IMR-90 (cell line): ENCODE measurements around the gene DCP1A. TPM values are rescaled to one million over a fixed set of nuclear protein-coding genes. Genes with fewer than 3 reads are reported as not detected.

Source experiments
- ATAC-seq: fragments of 200-7000 bp; cut with Tn5 transposase; 2 replicates; pipeline ENCODE4 v1.9.1; 2020; ENCODE audit warnings: low read depth, mild to moderate bottlenecking, moderate library complexity
- BruUV-seq: library from RNA; stranded (reverse); fragments of 400-500 nt; replicated peaks from 2 replicates; lab custom pipeline; 2021; lab: Mats Ljungman, UMichigan
- CTCF ChIA-PET: fragments of 300-600 bp; formaldehyde crosslinking; extraction: SDS; loops from one replicate; lab custom pipeline; 2021; ENCODE audit warnings: antibody characterized with exemption; lab: Yijun Ruan, JAX
- POLR2A ChIA-PET: fragments of 300-600 bp; sonication (Branson Sonifier 250); formaldehyde crosslinking; loops from one replicate; lab custom pipeline; 2022; ENCODE audit warnings: antibody characterized with exemption; ENCODE audit not compliant: unreplicated experiment; lab: Charles Lee
- DNase-seq: peaks from one replicate; pipeline ENCODE4 v3.0.0; 2013
- H2AFZ ChIP-seq: replicated peaks from 2 replicates; pipeline ENCODE3; 2013; ENCODE audit warnings: low read length, mild to moderate bottlenecking; ENCODE audit not compliant: poor library complexity
- H2AK5ac ChIP-seq: 2 replicates; pipeline ENCODE4 v1.6.1; 2013; ENCODE audit warnings: low read depth, low read length, inconsistent platforms
- H2AK9ac ChIP-seq: replicated peaks from 2 replicates; pipeline ENCODE3; 2013; ENCODE audit warnings: mild to moderate bottlenecking, low read depth, low read length, moderate library complexity; ENCODE audit not compliant: poor library complexity
- H2BK120ac ChIP-seq: 2 replicates; pipeline ENCODE4 v1.6.1; 2013; ENCODE audit warnings: low read depth, low read length, inconsistent platforms
- H2BK15ac ChIP-seq: 3 replicates; pipeline ENCODE4 v1.6.1; 2013; ENCODE audit warnings: low read depth, low read length, inconsistent platforms
- H2BK20ac ChIP-seq: 2 replicates; pipeline ENCODE4 v1.6.1; 2013; ENCODE audit warnings: low read depth, mild to moderate bottlenecking, inconsistent platforms, low read length, moderate library complexity
- H2BK5ac ChIP-seq: 2 replicates; pipeline ENCODE4 v1.6.1; 2013; ENCODE audit warnings: mild to moderate bottlenecking, low read depth, low read length, inconsistent platforms; ENCODE audit not compliant: poor library complexity, severe bottlenecking
- H3K14ac ChIP-seq: replicated peaks from 2 replicates; pipeline ENCODE4 v1.6.1; 2013; ENCODE audit warnings: low read depth, low read length, inconsistent platforms
- H3K18ac ChIP-seq: 2 replicates; pipeline ENCODE4 v1.6.1; 2013; ENCODE audit warnings: low read depth, low read length, control low read depth
- H3K23ac ChIP-seq: 2 replicates; pipeline ENCODE4 v1.6.1; 2013; ENCODE audit warnings: low read depth, low read length, inconsistent platforms
- H3K27ac ChIP-seq: 2 replicates; pipeline ENCODE4 v1.5.1; 2013; ENCODE audit warnings: mild to moderate bottlenecking, control low read depth, low read length; ENCODE audit not compliant: insufficient read depth
- H3K27me3 ChIP-seq: 2 replicates; pipeline ENCODE4 v1.6.1; 2013; ENCODE audit warnings: low read length; ENCODE audit not compliant: control insufficient read depth, insufficient read depth
- H3K36me3 ChIP-seq: 2 replicates; pipeline ENCODE4 v1.6.1; 2013; ENCODE audit warnings: low read length, mixed read lengths; ENCODE audit not compliant: control insufficient read depth, insufficient read depth
- H3K4ac ChIP-seq: 2 replicates; pipeline ENCODE4 v1.6.1; 2013; ENCODE audit warnings: low read depth, low read length, inconsistent platforms
- H3K4me1 ChIP-seq: 2 replicates; pipeline ENCODE4 v1.6.1; 2013; ENCODE audit warnings: low read length, mixed read lengths; ENCODE audit not compliant: control insufficient read depth, insufficient read depth
- H3K4me2 ChIP-seq: 2 replicates; pipeline ENCODE4 v1.6.1; 2013; ENCODE audit warnings: low read depth, mild to moderate bottlenecking, control low read depth, low read length, moderate library complexity
- H3K4me3 ChIP-seq: 2 replicates; pipeline ENCODE4 v1.5.1; 2013; ENCODE audit warnings: low read depth, mild to moderate bottlenecking, control low read depth, low read length, moderate library complexity; ENCODE audit not compliant: insufficient read depth
- H3K56ac ChIP-seq: 2 replicates; pipeline ENCODE4 v1.6.1; 2013; ENCODE audit warnings: low read length, inconsistent platforms; ENCODE audit not compliant: insufficient read depth; ENCODE audit errors: extremely low read depth
- H3K79me1 ChIP-seq, 2 experiments: 2 replicates each; pipeline ENCODE4 v1.6.1; 2013; ENCODE audit warnings: low read length in 2 of 2, inconsistent platforms in 1 of 2, low read depth in 1 of 2
- H3K9ac ChIP-seq: 2 replicates; pipeline ENCODE4 v1.6.1; 2013; ENCODE audit warnings: low read depth, low read length, control low read depth
- H3K9me1 ChIP-seq: 2 replicates; pipeline ENCODE4 v1.6.1; 2013; ENCODE audit warnings: low read length, inconsistent platforms; ENCODE audit not compliant: insufficient read depth
- H3K9me3 ChIP-seq: 2 replicates; pipeline ENCODE4 v1.6.1; 2013; ENCODE audit warnings: low read length; ENCODE audit not compliant: control insufficient read depth, insufficient read depth
- H4K20me1 ChIP-seq: 2 replicates; pipeline ENCODE4 v1.6.1; 2013; ENCODE audit warnings: low read length, inconsistent platforms; ENCODE audit not compliant: insufficient read depth
- H4K5ac ChIP-seq: 2 replicates; pipeline ENCODE4 v1.6.1; 2013; ENCODE audit warnings: mild to moderate bottlenecking, low read depth, low read length, control low read depth
- H4K8ac ChIP-seq, 2 experiments: 2 replicates each; pipeline ENCODE4 v1.6.1; 2013; ENCODE audit warnings: low read depth in 2 of 2, low read length in 2 of 2, control low read depth in 1 of 2, inconsistent platforms in 1 of 2
- H4K91ac ChIP-seq: 2 replicates; pipeline ENCODE4 v1.6.1; 2013; ENCODE audit warnings: low read depth, low read length, inconsistent platforms; ENCODE audit not compliant: insufficient read depth
- CHD1 ChIP-seq: IDR thresholded peaks from 2 replicates; pipeline ENCODE4 v1.6.1; 2012; ENCODE audit warnings: low read depth, low read length, improper control_type of control experiment
- WGBS, 2 experiments: methylation state at CpG; one replicate each; pipeline versions ENCODE4 v1.1.5 to v1.1.7; 2013; ENCODE audit warnings: missing lambda C conversion rate in 2 of 2; ENCODE audit not compliant: insufficient read length in 1 of 2; ENCODE audit errors: extremely low coverage in 2 of 2; 5-methylcytosine and 5-hydroxymethylcytosine counted together
- dilution Hi-C: fragments of 300-500 bp; cut with HindIII; formaldehyde crosslinking; loops from one replicate; pipeline ENCODE4 v1.14.3; 2018; ENCODE audit warnings: low sequenced_read_pairs; ENCODE audit not compliant: unreplicated experiment
- in situ Hi-C: fragments of 300-500 bp; cut with MboI; formaldehyde crosslinking; loops from 3 replicates; pipeline ENCODE4 v1.14.3; 2019; ENCODE audit warnings: low sequenced_read_pairs, inconsistent platforms, mixed read lengths
- intact Hi-C: fragments of 100-400 bp; cut with micrococcal nuclease; formaldehyde crosslinking; loops from 2 replicates; pipeline ENCODE4 v1.10.0; 2022
- polyA plus RNA-seq, 3 experiments: library from polyadenylated mRNA; depleted of rRNA; stranded (reverse); fragments of >200 nt; gene quantifications; 2 replicates each; pipeline ENCODE4 v1.2.3, GENCODE V29; 2012; ENCODE audit warnings: low replicate concordance in 1 of 3
- total RNA-seq: library from RNA; depleted of rRNA; stranded (reverse); fragments of >200 nt; gene quantifications from 2 replicates; pipeline ENCODE4 v1.2.3, GENCODE V29; 2012

Gene DCP1A
- total and polyA plus RNA-seq, 2 of the 4 experiments (the other 2 are of a cell fraction): 13.2 to 30.1 TPM

- no peak for TF ChIP-seq CHD1
- H3K9me3 ChIP-seq: no peaks in the 10 kb centered on the region
- no peak overlapping the region for H3K56ac ChIP-seq
- no peak overlapping the region for H3K4me2 ChIP-seq
- H3K4me1 ChIP-seq: no peaks in the 10 kb centered on the region
- DNase-seq (no peak), ATAC-seq (no peak)
- intact Hi-C loops: no loop called here
- H3K4ac ChIP-seq: no peak overlapping the region
- H3K9ac ChIP-seq: no peak overlapping the region
- CTCF ChIA-PET: no interaction called here
- H3K14ac ChIP-seq: no peak overlapping the region
- no peaks in the 10 kb centered on the region for H3K9me1 ChIP-seq
- BruUV-seq: no TSS peak
- no peaks in the 10 kb centered on the region for H3K79me1 ChIP-seq
- H2AFZ ChIP-seq: no peak overlapping the region
- no peak overlapping the region for H4K5ac ChIP-seq
- in situ Hi-C loops: loop anchor here (10.0 kb wide), 1 partner anchor 335 kb away; no protein-coding TSS in a partner anchor
- H3K36me3 ChIP-seq: no peaks in the 10 kb centered on the region
- H4K91ac ChIP-seq: no peak overlapping the region
- H3K27ac ChIP-seq: no peak overlapping the region
- H2BK5ac ChIP-seq: no peak overlapping the region
- no peak overlapping the region for H4K8ac ChIP-seq
- POLR2A ChIA-PET: no interaction called here
- H4K20me1 ChIP-seq: no peaks in the 10 kb centered on the region
- dilution Hi-C loops: no loop called here
- H3K4me3 ChIP-seq: no peak overlapping the region
- no peak overlapping the region for H2AK5ac ChIP-seq
- no peak overlapping the region for H2BK120ac ChIP-seq
- no peak overlapping the region for H2BK20ac ChIP-seq
- no peaks in the 10 kb centered on the region for H3K27me3 ChIP-seq
- H3K23ac ChIP-seq: no peak overlapping the region
- no peak overlapping the region for H2BK15ac ChIP-seq
- H2AK9ac ChIP-seq: no peak overlapping the region
- no peak overlapping the region for H3K18ac ChIP-seq
- no CpG with 5 or more reads among the region's 1 CpG for WGBS, 2 experiments
Measured at GRCh38 chr3:53379898-53380297, 32.6 kb upstream of the DCP1A start.
